ENCODE measurements around the gene SLC10A2. TPM values are rescaled to one million over a fixed set of nuclear protein-coding genes. Genes with fewer than 3 reads are reported as not detected.

The SLC10A2 gene
- total RNA-seq, 1 experiment from 2014 or later = not detected

DNA sequence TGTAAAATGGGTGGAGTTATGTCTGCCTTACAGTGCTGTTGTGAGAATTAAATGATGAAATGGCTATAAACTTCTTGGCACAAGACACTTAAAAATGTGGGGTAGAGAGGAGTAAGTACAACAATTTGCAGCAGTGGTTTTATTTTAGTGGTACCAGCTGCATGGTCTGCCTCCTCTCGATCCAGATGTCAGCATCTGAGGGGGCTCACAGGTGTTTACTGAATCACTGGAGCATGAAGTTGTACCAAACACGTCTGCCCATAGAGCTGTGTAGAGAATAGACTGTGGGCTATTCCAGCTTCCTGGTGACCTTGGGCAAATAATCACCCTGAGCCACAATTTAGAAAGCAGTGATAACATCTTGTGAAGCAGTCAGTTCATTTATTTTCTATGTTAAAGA, 11.1 kb downstream of the SLC10A2 start:
- DNase-seq (ENCODE audit: low read depth) = no peak

DNA sequence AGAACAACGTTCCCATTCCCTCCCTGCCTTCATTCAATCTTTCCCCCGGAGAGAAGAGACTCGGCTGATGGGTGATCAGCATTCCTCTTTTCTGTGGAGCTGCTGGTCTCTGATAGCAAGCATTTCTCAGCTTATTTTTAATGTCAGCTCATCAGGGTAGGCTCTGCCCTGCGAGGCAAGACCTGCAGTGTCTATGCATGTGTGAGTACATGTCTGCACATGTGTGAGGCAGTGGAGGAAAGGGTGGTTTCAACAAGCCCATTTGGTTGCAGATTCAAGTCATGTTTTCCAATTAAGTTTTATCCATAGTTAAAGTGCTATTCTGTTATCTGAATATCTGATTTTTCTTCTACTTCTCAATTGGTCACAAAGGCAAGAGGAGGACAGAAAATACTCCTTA, 19.5 kb downstream of the SLC10A2 start:
- DNase-seq (ENCODE audit: low read depth) = no peak

DNA sequence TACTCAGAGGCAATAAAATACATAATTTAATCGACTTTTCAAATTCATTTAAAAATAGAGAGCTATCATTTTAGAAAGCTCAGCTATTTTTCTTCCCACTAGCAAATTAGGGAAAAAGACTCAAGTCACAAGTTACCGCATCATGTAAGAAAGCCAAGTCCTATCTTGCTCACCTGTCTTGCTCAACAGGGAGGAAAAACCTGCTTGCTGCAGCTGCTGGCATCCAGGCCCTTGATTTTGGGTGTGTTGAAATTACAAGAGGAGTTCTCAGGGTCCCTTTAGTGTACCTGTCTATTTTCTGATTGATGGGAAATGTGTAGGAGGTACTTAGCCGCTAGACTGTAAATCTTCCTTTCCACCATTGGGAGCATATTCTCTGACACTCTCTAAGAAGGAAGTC, 22.2 kb downstream of the SLC10A2 start:
- DNase-seq (ENCODE audit: low read depth) = no peak

DNA sequence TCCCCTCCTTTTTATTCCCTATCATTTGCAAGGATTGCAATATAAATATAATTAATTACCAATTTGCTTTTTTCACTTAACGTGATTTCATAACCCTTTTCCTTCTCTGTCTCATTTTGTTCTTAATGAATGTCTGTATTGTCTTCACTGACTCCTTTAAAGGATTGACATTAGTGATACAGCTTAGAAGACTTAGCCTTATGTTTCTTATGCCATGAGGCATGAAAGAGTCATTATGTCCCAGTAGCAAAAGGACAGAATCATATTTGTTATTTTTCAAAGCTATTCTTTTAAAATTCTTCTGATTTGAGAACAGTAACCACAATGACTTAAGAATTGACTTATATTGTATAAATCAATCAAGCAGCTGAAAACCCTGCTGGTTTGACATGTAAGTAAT, 26.2 kb downstream of the SLC10A2 start:
- no peak for DNase-seq (ENCODE audit: low read depth)

DNA sequence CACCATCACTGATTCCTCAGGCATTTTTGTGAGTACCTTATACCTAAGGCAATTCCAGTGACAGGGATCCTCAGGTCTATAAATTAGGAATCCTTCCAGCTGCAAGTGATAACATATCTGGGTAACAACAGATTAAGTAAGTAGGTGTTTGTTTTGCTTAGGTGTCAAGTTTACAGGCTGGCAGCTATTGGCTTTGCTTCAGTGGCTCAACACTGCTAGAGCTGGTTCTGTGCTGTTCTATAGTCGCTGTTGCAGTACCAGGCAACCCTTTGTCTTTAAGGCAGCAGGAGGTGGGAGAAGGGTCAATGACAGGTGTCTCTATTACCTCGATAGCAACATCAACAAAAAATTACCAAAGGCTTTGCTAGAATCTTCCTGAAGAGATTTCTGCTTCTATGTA, 27.0 kb downstream of the SLC10A2 start:
- DNase-seq (ENCODE audit: low read depth) = no peak

DNA sequence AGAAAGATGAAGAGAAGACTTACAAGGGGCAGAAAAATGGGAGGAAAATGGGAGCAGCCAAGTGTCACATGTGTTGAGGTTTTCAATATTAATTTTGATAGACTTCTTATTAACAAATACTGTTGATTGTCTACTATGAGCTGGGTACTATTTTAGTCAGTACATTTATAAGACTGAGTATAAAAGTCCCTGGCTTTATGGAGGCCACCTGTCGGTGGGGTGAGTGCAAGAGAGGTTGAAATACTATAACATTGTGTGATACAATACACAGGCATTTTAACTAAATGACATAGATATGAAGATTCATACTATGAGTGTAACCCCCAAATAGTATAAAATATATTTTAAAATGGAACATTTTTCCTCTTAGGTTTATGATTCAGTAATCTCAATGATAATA, 29.9 kb downstream of the SLC10A2 start:
- DNase-seq (ENCODE audit: low read depth) = no peak

DNA sequence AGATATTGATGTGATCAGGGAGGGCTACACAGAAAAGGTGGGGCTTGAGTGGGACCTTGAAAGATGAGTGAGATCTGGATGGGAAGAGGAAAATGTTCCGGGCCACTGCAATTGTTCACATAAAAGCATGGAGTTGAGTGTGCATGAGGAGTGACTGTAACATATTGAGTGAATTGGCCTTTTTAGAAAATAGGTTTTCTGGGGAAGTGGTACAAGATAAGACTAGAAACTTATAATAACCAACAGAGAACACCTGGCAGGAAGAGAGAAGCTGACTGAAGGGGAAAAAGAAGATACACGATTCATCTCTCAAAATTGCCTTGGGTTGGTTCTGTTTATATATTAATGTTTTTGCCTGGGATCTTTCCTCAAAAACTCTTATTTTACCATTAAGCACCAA, 32.2 kb downstream of the SLC10A2 start:
- no peak for DNase-seq (ENCODE audit: low read depth)

DNA sequence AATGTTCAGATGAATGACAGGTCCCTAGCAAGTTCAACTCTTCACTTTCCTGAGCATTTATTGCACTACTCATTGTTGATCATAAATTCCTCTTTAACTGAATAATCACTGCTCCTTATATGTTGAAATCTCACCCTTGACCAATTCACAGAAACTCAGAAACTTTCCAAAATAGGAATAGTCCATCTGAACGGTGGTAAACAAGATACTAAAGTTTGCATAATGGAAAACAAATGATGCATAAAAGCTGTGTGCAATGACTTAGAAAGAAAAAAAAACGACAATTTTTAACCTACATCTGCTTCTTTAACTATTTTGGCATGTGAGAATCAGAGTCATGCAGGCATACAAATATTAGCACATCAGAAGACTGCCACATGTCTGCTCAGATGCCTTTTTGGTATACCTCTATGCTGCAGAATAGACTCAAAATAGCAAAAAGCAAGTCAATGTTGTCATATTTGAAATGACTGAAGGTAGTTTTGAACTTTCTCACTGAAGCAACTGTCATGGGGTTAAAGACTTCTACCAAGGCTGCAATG, 34.8 kb downstream of the SLC10A2 start:
- no peak for DNase-seq (ENCODE audit: low read depth)

DNA sequence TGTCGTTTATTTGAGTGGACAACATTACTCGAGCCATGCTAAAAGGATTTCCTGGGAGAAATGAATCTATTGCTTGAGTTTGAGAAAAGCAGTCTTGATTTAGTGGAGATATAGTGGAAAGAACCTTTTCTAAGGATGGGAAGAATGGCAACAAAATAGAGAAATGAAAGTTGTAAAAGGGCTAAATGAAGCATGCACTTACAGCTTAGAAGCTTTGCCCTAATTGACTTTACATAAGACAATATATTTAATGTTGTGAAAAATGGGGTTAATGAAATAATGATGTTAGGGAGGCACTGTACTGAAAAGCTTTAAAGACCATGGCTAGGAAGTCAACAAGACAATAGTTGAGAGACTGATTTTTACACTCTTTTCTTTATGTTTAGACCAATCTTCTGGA, 35.4 kb downstream of the SLC10A2 start:
- DNase-seq (ENCODE audit: low read depth) = no peak

DNA sequence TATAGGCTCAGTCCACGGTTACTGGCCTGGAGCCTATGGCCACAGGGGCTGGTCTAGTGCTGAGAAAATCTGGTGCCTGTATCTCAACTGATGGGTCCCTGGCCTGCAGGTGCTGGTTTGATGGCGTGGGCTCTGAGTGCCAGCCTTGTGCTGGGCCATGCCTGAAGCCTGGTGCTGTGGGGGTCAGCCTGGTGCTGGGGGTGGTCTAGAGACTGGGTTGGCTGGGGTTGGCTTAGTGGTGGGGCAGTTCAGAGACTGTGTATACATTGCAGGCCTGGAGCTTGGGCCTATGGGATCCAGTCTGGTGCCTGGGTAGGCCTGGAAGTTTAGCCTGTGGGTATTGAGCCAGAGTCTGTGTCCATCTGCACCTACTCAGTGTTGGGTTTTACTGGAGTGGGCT, 36.4 kb downstream of the SLC10A2 start:
- DNase-seq (ENCODE audit: low read depth) = no peak

DNA sequence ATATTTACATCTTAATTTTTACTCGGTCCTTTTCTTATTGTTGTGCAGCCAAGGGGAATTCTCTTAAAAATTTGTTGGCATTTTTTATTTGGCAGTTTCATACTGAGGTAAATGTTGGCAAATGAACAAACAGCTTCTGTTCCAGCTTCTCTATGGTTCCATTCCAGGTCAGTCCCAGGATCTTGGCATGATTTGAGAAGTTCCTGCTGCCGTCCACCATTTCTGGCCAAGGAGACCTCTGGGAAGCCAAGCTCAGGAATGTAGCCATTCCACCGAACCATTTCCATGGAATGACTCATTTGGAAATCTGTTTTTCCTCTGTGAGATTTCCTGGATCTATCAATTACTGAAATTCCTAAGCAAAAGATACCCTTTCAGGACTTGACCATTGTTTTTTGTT, 43.9 kb downstream of the SLC10A2 start:
- peak; percentile 13 for DNase-seq (ENCODE audit: low read depth)

DNA sequence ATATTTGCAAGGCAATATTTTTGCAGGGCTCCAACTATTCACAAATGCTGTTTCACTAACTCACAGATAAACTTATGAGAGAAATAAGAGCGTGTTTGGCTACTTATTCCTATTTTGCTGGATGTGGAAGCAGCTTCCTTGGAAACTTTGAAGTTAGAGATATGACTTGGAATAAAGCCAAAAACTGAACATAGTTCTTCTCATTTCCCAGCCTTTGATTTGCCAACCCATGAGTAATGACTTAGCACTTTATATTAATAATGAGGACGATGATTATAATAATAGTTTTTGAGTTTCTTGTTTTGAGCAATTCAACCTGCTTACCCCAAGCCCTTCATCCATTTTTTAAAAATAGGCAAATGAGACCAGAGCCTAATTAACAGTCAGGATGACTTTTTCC, 47.7 kb downstream of the SLC10A2 start:
- DNase-seq (ENCODE audit: low read depth) = no peak

DNA sequence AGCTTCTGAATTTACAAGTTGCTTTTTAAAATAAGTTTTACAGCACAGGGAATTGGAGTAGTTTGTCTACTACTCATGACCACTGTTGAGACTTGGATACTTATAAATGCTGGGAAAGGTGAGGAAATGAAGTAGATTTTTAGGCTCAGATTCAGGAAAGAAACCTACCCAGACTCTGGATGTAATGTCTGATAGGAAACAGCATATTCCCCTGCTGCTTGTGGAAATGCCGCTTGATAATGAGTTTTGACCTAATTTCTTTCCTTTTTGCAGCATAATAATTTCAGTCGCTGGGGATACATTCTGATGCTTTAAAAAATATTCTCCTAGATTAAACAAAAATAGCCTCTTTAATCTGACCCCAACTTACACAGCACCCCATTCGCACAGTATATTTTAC, 53.6 kb downstream of the SLC10A2 start:
- DNase-seq (ENCODE audit: low read depth) = no peak

DNA sequence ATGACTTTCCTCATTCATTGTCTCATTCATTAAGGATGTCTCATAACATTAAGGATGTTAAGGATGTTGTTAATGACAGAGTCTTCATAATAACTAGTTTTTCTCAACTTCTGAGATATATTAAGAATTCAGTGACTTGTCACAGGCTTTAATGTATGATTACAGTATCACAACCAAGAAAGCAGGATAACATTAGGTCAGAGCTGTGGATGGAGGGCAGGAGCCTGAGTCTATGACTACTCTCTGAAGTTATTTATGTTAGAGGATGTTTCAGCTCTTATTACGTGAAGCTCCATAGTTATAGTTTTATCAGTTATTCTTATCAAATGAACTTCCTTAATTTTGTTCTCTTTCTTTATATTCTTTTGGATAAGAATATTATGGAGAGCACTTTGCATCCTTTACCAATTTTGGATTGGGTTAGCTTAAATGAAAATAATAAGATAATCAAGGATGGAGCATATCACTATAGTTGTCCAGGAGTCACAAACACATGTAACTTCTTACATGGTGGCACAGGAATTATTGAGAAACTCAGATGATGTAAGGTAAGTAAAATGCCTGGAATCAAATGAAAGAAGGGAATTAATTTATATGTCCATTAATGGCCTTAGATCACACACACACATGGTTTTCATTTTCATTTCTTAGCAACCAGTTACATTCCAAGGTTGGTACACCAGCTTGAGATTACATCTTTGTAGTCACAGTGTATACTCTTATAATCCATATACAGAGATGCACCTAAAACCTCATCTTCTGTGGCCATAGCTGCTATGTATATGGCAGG, 57.0 kb downstream of the SLC10A2 start:
- no peak for DNase-seq (ENCODE audit: low read depth)

DNA sequence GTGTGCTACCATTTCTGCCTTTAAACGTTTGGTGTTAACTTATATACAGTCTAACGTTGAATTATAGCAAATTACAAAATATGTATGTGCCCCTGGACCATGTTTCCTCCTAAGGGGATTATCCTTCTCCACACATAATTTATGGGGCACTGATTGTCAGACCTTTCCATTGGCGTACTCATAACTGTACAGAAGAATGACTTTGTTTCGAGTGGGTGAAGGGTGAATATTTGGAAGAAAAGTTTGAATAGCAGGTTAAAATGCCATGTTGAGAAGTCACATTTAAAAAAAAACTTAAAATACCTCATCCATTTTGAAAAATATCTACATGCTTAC, 58.8 kb downstream of the SLC10A2 start:
- no peak for DNase-seq (ENCODE audit: low read depth)

DNA sequence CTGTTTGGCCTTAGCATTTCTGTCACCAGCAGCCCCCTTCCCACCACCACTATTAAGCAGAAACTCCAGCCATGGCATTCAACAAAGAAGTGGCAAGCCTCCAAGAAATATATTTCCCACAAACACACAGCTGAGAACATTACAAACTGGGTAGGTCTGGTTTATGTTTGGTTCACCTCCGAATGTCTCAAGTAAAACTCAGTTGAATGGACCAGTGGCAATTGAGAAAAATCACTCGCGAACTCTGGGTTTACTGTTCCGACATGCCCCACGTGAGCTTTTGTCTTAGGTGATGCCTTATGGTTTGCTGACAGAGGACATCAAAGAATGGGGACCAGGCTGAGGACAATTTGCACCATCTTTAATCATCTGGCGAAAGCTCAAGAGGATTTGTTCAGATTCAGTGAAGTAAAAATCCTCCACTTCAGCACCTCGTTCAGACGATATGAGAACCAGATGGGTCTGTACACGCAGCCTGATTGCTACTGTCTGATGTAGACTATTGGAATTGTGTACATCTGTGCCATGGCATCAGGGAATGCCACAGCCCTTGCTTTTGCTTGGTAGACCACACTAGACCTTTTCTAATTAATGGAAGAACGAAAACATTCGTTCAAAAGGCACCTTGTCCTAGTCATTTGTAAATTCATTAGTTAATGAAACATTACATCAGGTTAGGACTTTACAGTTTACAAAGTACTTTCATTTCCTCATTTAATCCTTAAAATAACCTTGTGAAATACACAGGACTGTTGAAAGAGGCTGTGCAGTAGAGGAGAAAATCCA, 59.4 kb downstream of the SLC10A2 start:
- DNase-seq (ENCODE audit: low read depth) = no peak

DNA sequence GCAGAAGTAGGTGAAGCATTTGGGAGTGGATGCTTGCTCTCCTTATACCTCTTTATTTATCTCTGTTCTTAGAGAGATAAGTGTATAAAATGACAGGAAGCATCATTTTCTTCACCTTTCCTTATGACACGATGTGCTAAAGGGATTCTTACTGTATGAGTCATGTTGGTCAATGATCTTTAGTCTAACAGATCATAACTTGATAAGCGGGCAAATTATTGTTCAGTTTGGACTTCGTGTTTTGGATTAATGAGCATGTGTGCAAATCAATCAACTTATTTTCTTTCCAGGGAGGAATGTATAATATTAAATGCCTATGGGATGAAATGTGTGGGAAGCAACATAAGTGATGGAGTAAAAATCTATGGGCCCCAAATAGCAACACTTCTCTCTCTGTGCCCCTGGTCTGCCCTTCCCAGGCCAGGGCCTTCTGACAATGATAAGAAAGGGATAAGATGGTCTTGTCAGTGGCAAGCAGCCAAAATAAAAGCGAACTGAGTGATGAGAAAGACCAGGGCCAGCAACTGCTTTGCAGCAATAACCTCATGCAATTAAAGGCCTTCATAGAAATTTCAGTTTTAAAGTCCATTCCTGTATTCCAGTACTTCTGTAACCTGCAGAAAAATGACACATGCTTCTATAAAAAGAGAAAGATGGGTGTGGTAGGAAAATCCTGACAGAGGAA, 61.4 kb downstream of the SLC10A2 start:
- DNase-seq (ENCODE audit: low read depth) = no peak

DNA sequence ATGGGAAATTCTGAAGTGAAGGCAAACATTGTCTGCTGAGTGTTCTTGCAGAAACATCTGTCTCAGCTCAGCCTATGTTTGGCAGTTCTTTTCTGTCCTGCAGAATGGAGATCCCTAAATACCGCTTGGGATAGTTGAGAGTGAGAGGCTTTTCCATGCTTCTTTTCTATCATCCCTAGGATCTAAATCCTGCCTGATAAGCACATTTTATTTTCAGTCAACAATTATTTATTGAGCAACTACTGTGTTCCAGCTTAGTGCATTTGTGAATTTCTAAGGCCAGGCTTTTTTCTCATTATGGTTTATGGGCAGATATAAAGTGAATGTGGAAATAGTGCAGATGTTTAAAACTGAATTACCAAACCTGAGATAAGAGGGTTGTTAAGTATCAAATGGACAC, 62.6 kb downstream of the SLC10A2 start:
- DNase-seq (ENCODE audit: low read depth) = no peak

DNA sequence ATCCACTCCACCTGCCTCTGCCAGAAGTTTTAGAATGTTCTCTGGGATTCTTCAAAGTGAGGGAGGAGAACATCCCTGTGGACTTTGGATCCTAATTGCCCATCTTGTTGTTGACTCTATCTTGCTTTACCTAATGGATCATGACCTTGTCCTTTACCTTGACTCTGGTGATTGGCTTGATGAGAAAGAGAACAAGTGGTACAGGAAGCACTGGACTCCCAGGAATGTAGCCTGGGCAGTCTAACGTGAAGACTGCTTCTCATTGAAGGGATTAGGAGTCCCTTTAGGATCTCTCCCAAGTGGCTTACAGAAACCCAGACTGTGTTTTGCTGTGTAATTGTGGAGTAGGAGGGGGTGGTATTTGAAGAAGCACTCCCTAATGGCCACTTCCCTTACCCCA, 63.9 kb downstream of the SLC10A2 start:
- no peak for DNase-seq (ENCODE audit: low read depth)

DNA sequence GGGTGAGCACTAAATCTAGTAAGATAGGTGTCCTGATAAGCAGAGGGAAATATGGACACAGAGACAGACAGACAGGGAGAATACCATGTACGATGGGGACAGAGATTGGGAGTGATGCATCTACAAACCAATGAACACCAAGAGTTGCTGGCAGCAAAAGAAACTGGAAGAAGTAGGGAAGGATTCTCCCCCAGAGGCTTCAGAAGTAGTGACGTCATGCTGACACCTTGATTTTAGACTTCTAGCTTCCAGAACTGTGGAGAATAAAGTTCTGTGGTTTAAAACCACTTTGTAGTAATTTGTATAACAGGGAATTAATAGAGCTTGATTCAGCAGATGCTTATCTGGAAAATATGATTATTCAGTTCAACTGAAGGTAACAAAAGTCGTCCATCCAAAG, 66.1 kb downstream of the SLC10A2 start:
- no peak for DNase-seq (ENCODE audit: low read depth)

DNA sequence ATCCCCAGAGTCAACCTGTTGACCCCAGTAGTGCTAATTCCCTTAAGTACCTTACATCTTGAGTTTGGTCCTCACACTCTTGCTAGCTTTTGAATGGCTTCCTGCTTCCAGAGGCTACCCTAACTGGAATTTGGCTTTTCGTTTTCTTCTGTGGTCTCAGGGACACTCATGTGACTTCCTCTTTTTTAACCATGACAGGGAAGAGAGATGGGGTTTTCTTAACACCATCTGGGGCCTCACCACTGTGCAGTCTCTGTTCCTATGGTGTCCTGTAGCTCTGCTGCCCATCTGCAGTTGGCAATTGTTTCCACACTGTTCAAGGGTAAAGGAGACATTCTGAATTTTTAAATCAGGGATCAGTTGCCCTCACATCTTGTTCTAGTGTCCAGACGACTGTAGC, 66.7 kb downstream of the SLC10A2 start:
- DNase-seq (ENCODE audit: low read depth) = no peak

Data from HT1080 (cell line).